Neural progenitor cell (in vitro differentiated cells): ENCODE data around the gene MYO1D. TPM values are rescaled to one million over a fixed set of nuclear protein-coding genes. Genes with fewer than 3 reads are reported as not detected.
"Not testable (repeated sequence)": the region's sequence is repeated elsewhere in the genome, so short reads cannot be mapped to it uniquely, and the experiment has no call there.

Source experiments
- DNase-seq: peaks from one replicate; pipeline ENCODE4 v3.0.0-alpha.2; 2016; ENCODE audit warnings: low spot score
- H2AFZ ChIP-seq: fragments of 200-600 bp; sonication (generic); replicated peaks from 2 replicates; pipeline ENCODE4 v1.6.1; 2016; ENCODE audit warnings: antibody characterized with exemption
- H3F3A ChIP-seq: fragments of 200-600 bp; sonication (generic); 2 replicates; pipeline ENCODE4 v1.6.1; 2016; ENCODE audit warnings: antibody characterized with exemption, low read depth
- H3K27ac ChIP-seq: fragments of 200-600 bp; sonication (generic); 2 replicates; pipeline ENCODE4 v1.5.1; 2016; ENCODE audit warnings: mild to moderate bottlenecking
- H3K27me3 ChIP-seq: fragments of 200-600 bp; sonication (generic); 2 replicates; pipeline ENCODE4 v1.6.1; 2016; ENCODE audit warnings: mild to moderate bottlenecking, moderate library complexity
- H3K36me3 ChIP-seq: fragments of 200-600 bp; sonication (generic); 2 replicates; pipeline ENCODE4 v1.5.1; 2016
- H3K4me1 ChIP-seq: fragments of 200-600 bp; sonication (generic); 2 replicates; pipeline ENCODE4 v1.6.1; 2016; ENCODE audit warnings: mixed run types
- H3K4me2 ChIP-seq: fragments of 200-600 bp; sonication (generic); 2 replicates; pipeline ENCODE4 v1.6.1; 2016
- H3K4me3 ChIP-seq: fragments of 200-600 bp; sonication (generic); 2 replicates; pipeline ENCODE4 v1.5.1; 2016
- H3K79me2 ChIP-seq: fragments of 200-600 bp; sonication (generic); 2 replicates; pipeline ENCODE4 v1.6.1; 2016; ENCODE audit warnings: low read depth
- H3K9ac ChIP-seq: fragments of 200-600 bp; sonication (generic); 2 replicates; pipeline ENCODE4 v1.6.1; 2016
- H3K9me3 ChIP-seq: fragments of 200-600 bp; sonication (generic); 2 replicates; pipeline ENCODE4 v1.5.1; 2016; ENCODE audit warnings: low read depth
- H4K20me1 ChIP-seq: fragments of 200-600 bp; sonication (generic); 2 replicates; pipeline ENCODE4 v1.6.1; 2016; ENCODE audit warnings: low read depth
- H3K27ac Mint-ChIP-seq: 3 replicates; pipeline ENCODE4 v1.8.0; 2021; ENCODE audit warnings: mixed read lengths
- H3K27me3 Mint-ChIP-seq: 2 replicates; pipeline ENCODE4 v1.8.0; 2022; ENCODE audit warnings: low read depth, mild to moderate bottlenecking, inconsistent platforms, moderate library complexity, mixed read lengths; ENCODE audit not compliant: insufficient read depth
- H3K36me3 Mint-ChIP-seq: 3 replicates; pipeline ENCODE4 v1.8.0; 2021; ENCODE audit warnings: mixed read lengths
- H3K4me1 Mint-ChIP-seq: 3 replicates; pipeline ENCODE4 v1.8.0; 2021; ENCODE audit warnings: mixed read lengths
- H3K4me3 Mint-ChIP-seq: 3 replicates; pipeline ENCODE4 v1.8.0; 2021; ENCODE audit warnings: mild to moderate bottlenecking, moderate library complexity, mixed read lengths
- H3K9me3 Mint-ChIP-seq: 3 replicates; pipeline ENCODE4 v1.8.0; 2020; ENCODE audit warnings: mixed read lengths
- CTCF ChIP-seq: fragments of 200-600 bp; sonication (generic); IDR thresholded peaks from 2 replicates; pipeline ENCODE4 v1.5.1; 2017; ENCODE audit warnings: antibody characterized with exemption, mild to moderate bottlenecking
- EZH2 ChIP-seq: fragments of 200-600 bp; sonication (generic); IDR thresholded peaks from 2 replicates; pipeline ENCODE4 v1.6.1; 2017; ENCODE audit warnings: antibody characterized with exemption, mild to moderate bottlenecking, moderate library complexity
- EZH2phosphoT487 ChIP-seq: fragments of 200-600 bp; sonication (generic); IDR thresholded peaks from 2 replicates; pipeline ENCODE4 v1.6.1; 2017; ENCODE audit warnings: antibody characterized with exemption
- total RNA-seq: library from RNA; depleted of rRNA; stranded (reverse); fragments of >200 nt; gene quantifications from 2 replicates; pipeline ENCODE4 v1.2.3, GENCODE V29; 2015; ENCODE audit warnings: low replicate concordance

MYO1D gene
- total RNA-seq, 1 donor from 2014 or later: 6.2 TPM

- H3K27me3 ChIP-seq: no peaks in the 10 kb centered on the region
- H3F3A ChIP-seq: no peaks in the 10 kb centered on the region
- no peaks in the 10 kb centered on the region for H3K27me3 Mint-ChIP-seq
- H3K9me3 Mint-ChIP-seq: peaks cover 10% of the 10 kb centered on the region
- H3K4me1 ChIP-seq: no peaks in the 10 kb centered on the region
- H3K36me3 Mint-ChIP-seq: peaks cover 1% of the 10 kb centered on the region
- H3K9me3 ChIP-seq: peaks cover 4% of the 10 kb centered on the region
- no peak overlapping the region for H3K27ac Mint-ChIP-seq
- H2AFZ ChIP-seq: no peak overlapping the region
- H3K4me3 Mint-ChIP-seq: no peak overlapping the region
- no peaks in the 10 kb centered on the region for H3K79me2 ChIP-seq
- TF ChIP-seq CTCF: no peak
- TF ChIP-seq EZH2phosphoT487: no peak
- no peak for TF ChIP-seq EZH2
- DNase-seq: no peak
- no peak overlapping the region for H3K27ac ChIP-seq
- no peak overlapping the region for H3K4me3 ChIP-seq
- H3K4me1 Mint-ChIP-seq: no peaks in the 10 kb centered on the region
- no peaks in the 10 kb centered on the region for H3K36me3 ChIP-seq
- no peak overlapping the region for H3K4me2 ChIP-seq
- H3K9ac ChIP-seq: no peak overlapping the region
- no peaks in the 10 kb centered on the region for H4K20me1 ChIP-seq
Measured at GRCh38 chr17:32722733-32723132, 154.2 kb downstream of the MYO1D start.

GRCh38 chr17:32720671-32721070 is 156.3 kb downstream of the MYO1D start:
- no peaks in the 10 kb centered on the region for H3K4me1 ChIP-seq
- H3K36me3 Mint-ChIP-seq: peaks cover 1% of the 10 kb centered on the region

GRCh38 chr17:32719689-32720088 is 157.2 kb downstream of the MYO1D start:
- no peaks in the 10 kb centered on the region for H3K36me3 ChIP-seq
- H3K36me3 Mint-ChIP-seq: no peaks in the 10 kb centered on the region
- TF ChIP-seq CTCF: no peak
- TF ChIP-seq EZH2phosphoT487: no peak
- TF ChIP-seq EZH2: no peak
- H3K27ac ChIP-seq: no peak overlapping the region
- no peaks in the 10 kb centered on the region for H3K4me1 ChIP-seq
- no peak overlapping the region for H3K9ac ChIP-seq
- no peaks in the 10 kb centered on the region for H3K9me3 ChIP-seq
- DNase-seq: no peak
- no peak overlapping the region for H3K4me3 Mint-ChIP-seq
- H3K4me2 ChIP-seq: no peak overlapping the region
- H3K27me3 Mint-ChIP-seq: no peaks in the 10 kb centered on the region
- no peaks in the 10 kb centered on the region for H3F3A ChIP-seq
- no peaks in the 10 kb centered on the region for H3K27me3 ChIP-seq
- no peaks in the 10 kb centered on the region for H4K20me1 ChIP-seq
- H3K4me1 Mint-ChIP-seq: no peaks in the 10 kb centered on the region
- H3K79me2 ChIP-seq: no peaks in the 10 kb centered on the region
- H3K4me3 ChIP-seq: no peak overlapping the region
- H2AFZ ChIP-seq: no peak overlapping the region
- H3K9me3 Mint-ChIP-seq: peaks cover under 1% of the 10 kb centered on the region
- H3K27ac Mint-ChIP-seq: no peak overlapping the region

More at GRCh38 chr17:32720671-32721070, 156.3 kb downstream of the MYO1D start:
- Mint-ChIP-seq H3K27ac (no peak overlapping the region), H3K4me3 (no peak overlapping the region), H3K9me3 (peaks cover 7% of the 10 kb centered on the region), H3K4me1 (no peaks in the 10 kb centered on the region), H3K27me3 (no peaks in the 10 kb centered on the region)
- no peak overlapping the region for H3K4me2 ChIP-seq
- no peaks in the 10 kb centered on the region for H3K79me2 ChIP-seq
- no peaks in the 10 kb centered on the region for H3K27me3 ChIP-seq
- no peak for DNase-seq
- no peaks in the 10 kb centered on the region for H3F3A ChIP-seq
- H4K20me1 ChIP-seq: no peaks in the 10 kb centered on the region
- H3K27ac ChIP-seq: no peak overlapping the region
- no peak overlapping the region for H2AFZ ChIP-seq
- peaks cover 1% of the 10 kb centered on the region for H3K9me3 ChIP-seq
- no peak overlapping the region for H3K4me3 ChIP-seq
- no peak overlapping the region for H3K9ac ChIP-seq
- no peaks in the 10 kb centered on the region for H3K36me3 ChIP-seq
- TF ChIP-seq EZH2phosphoT487: no peak
- no peak for TF ChIP-seq CTCF
- no peak for TF ChIP-seq EZH2

- H3K9me3 Mint-ChIP-seq, H3K9ac ChIP-seq, H3K4me3 Mint-ChIP-seq, H3K4me3 ChIP-seq, H3K4me1 ChIP-seq, H4K20me1 ChIP-seq, H3K27me3 ChIP-seq, H3K36me3 Mint-ChIP-seq, H3K4me2 ChIP-seq, H3K27me3 Mint-ChIP-seq, H2AFZ ChIP-seq, H3K36me3 ChIP-seq, H3F3A ChIP-seq, H3K27ac ChIP-seq, H3K4me1 Mint-ChIP-seq, DNase-seq, H3K27ac Mint-ChIP-seq, H3K79me2 ChIP-seq, H3K9me3 ChIP-seq: not testable (repeated sequence)
Measured at GRCh38 chr17:32714922-32715321, 162.0 kb downstream of the MYO1D start.

GRCh38 chr17:32714206-32714605 is 162.7 kb downstream of the MYO1D start:
- not testable (repeated sequence) for DNase-seq, H3K4me1 ChIP-seq, H3K36me3 Mint-ChIP-seq, H3K4me3 ChIP-seq, H3K9me3 ChIP-seq, H3K79me2 ChIP-seq, H3K27me3 ChIP-seq, H3K27ac ChIP-seq, H3K4me2 ChIP-seq, H3K4me1 Mint-ChIP-seq, H3K36me3 ChIP-seq, H3K9ac ChIP-seq, H3F3A ChIP-seq, H3K27ac Mint-ChIP-seq, H2AFZ ChIP-seq, H3K4me3 Mint-ChIP-seq, H3K9me3 Mint-ChIP-seq, H4K20me1 ChIP-seq, H3K27me3 Mint-ChIP-seq
